H1 (cell line): ENCODE results near the gene KIF1C. TPM values are rescaled to one million over a fixed set of nuclear protein-coding genes. Genes with fewer than 3 reads are reported as not detected.
A peak's percentile ranks its signal among the peaks of the same experiment; 100 is the strongest.

ENCODE experiments used
- CTCF ChIA-PET: fragments of 300-600 bp; sonication (Branson Sonifier 250); formaldehyde crosslinking; loops from one replicate; lab custom pipeline; 2021; ENCODE audit not compliant: partially characterized antibody; lab: Charles Lee
- POLR2A ChIA-PET: fragments of 300-600 bp; sonication (Branson Sonifier 250); formaldehyde crosslinking; loops from one replicate; lab custom pipeline; 2021; ENCODE audit warnings: inconsistent platforms; ENCODE audit not compliant: partially characterized antibody; lab: Charles Lee
- DNase-seq, 2 experiments: peaks; one replicate each; pipeline versions ENCODE4 v3.0.0 to v3.0.0-alpha.2; 2010 to 2022; ENCODE audit warnings: low spot score in 2 of 2, low read depth in 1 of 2, mixed read lengths in 1 of 2
- FAIRE-seq: peaks from 2 replicates; lab custom pipeline; 2011; peaks lifted over from hg19 to GRCh38; lab: Jason Lieb, UNC
- H2AFZ ChIP-seq: 2 replicates; pipeline ENCODE4 v1.8.1; 2012; ENCODE audit warnings: low read length, inconsistent platforms
- H2AK5ac ChIP-seq: 2 replicates; pipeline ENCODE4 v1.6.1; 2013; ENCODE audit warnings: low read depth, low read length
- H2BK120ac ChIP-seq: replicated peaks from 2 replicates; pipeline ENCODE3; 2013; ENCODE audit warnings: low read depth, low read length, inconsistent platforms
- H2BK12ac ChIP-seq: 2 replicates; pipeline ENCODE4 v1.6.1; 2013; ENCODE audit warnings: low read depth, low read length
- H2BK15ac ChIP-seq: 2 replicates; pipeline ENCODE4 v1.6.1; 2013; ENCODE audit warnings: low read length
- H2BK20ac ChIP-seq: 2 replicates; pipeline ENCODE4 v1.6.1; 2013; ENCODE audit warnings: low read length
- H2BK5ac ChIP-seq: 2 replicates; pipeline ENCODE4 v1.6.1; 2013; ENCODE audit warnings: low read depth, low read length
- H3K14ac ChIP-seq: 2 replicates; pipeline ENCODE4 v1.6.1; 2013; ENCODE audit warnings: inconsistent platforms; ENCODE audit not compliant: insufficient read length
- H3K18ac ChIP-seq: 2 replicates; pipeline ENCODE4 v1.6.1; 2013; ENCODE audit warnings: low read length; ENCODE audit errors: extremely low read depth
- H3K23ac ChIP-seq: 2 replicates; pipeline ENCODE4 v1.6.1; 2013; ENCODE audit warnings: inconsistent platforms; ENCODE audit not compliant: insufficient read length
- H3K23me2 ChIP-seq: 2 replicates; pipeline ENCODE4 v1.6.1; 2013; ENCODE audit warnings: low read depth, low read length
- H3K27ac ChIP-seq: 2 replicates; pipeline ENCODE4 v1.6.1; 2011; ENCODE audit warnings: low read depth, low read length, inconsistent platforms
- H3K27me3 ChIP-seq, 4 experiments: replicated peaks in 1 of 4; 1 replicate in 1 of 4; 2 replicates in 3 of 4; pipeline versions ENCODE4 v1.6.1 to v1.8.1; 2011 to 2013; ENCODE audit warnings: low read length in 3 of 4, mild to moderate bottlenecking in 3 of 4, inconsistent platforms in 2 of 4, mixed read lengths in 2 of 4, moderate library complexity in 1 of 4; ENCODE audit not compliant: control insufficient read depth in 3 of 4, insufficient read depth in 3 of 4; ENCODE audit errors: extremely low read depth in 1 of 4
- H3K36me3 ChIP-seq, 4 experiments: 2 replicates each; pipeline versions ENCODE4 v1.6.1 to v1.8.1; 2011 to 2013; ENCODE audit warnings: mild to moderate bottlenecking in 4 of 4, low read length in 3 of 4, moderate library complexity in 2 of 4, control low read depth in 1 of 4, inconsistent platforms in 1 of 4; ENCODE audit not compliant: insufficient read depth in 4 of 4, control insufficient read depth in 2 of 4
- H3K4ac ChIP-seq: replicated peaks from 2 replicates; pipeline ENCODE3; 2013; ENCODE audit warnings: low read length, low read depth, mixed read lengths, inconsistent platforms; ENCODE audit not compliant: insufficient read length
- H3K4me1 ChIP-seq, 4 experiments: replicated peaks in 1 of 4; 1 replicate in 1 of 4; 2 replicates in 3 of 4; pipeline versions ENCODE4 v1.6.1 to v1.8.1; 2011 to 2013; ENCODE audit warnings: low read length in 3 of 4, inconsistent platforms in 2 of 4, mixed read lengths in 1 of 4; ENCODE audit not compliant: insufficient read depth in 4 of 4, control insufficient read depth in 3 of 4
- H3K4me2 ChIP-seq, 2 experiments: 2 replicates each; pipeline versions ENCODE4 v1.6.1 to v1.8.1; 2011 to 2013; ENCODE audit warnings: low read depth in 2 of 2, low read length in 2 of 2, control low read depth in 1 of 2, inconsistent platforms in 1 of 2, mild to moderate bottlenecking in 1 of 2; ENCODE audit not compliant: insufficient read depth in 1 of 2
- H3K4me3 ChIP-seq, 4 experiments: fragments of 200-600, 300-600 bp in 1 of 4; sonication (generic), shearing (Covaris generic), sonication (Bioruptor Twin) in 1 of 4; 2 replicates each; pipeline versions ENCODE4 v1.5.1 to v1.8.1; 2011 to 2016; ENCODE audit warnings: low read length in 4 of 4, low read depth in 3 of 4, control low read depth in 2 of 4, inconsistent platforms in 2 of 4, mild to moderate bottlenecking in 2 of 4, mixed read lengths in 1 of 4, moderate library complexity in 1 of 4; ENCODE audit not compliant: insufficient read depth in 2 of 4; ENCODE audit errors: extremely low read depth in 1 of 4
- H3K56ac ChIP-seq: replicated peaks from 2 replicates; pipeline ENCODE3; 2013; ENCODE audit warnings: low read depth, mild to moderate bottlenecking, mixed read lengths, low read length, inconsistent platforms; ENCODE audit not compliant: insufficient read length
- H3K79me1 ChIP-seq: 2 replicates; pipeline ENCODE4 v1.6.1; 2013; ENCODE audit warnings: low read depth, low read length, control low read depth
- H3K79me2 ChIP-seq, 2 experiments: 2 replicates each; pipeline versions ENCODE4 v1.6.1 to v1.8.1; 2012 to 2013; ENCODE audit warnings: low read length in 2 of 2, mild to moderate bottlenecking in 2 of 2, inconsistent platforms in 1 of 2; ENCODE audit not compliant: insufficient read depth in 2 of 2, control insufficient read depth in 1 of 2
- H3K9ac ChIP-seq, 4 experiments: replicated peaks in 1 of 4; 1 replicate in 1 of 4; 2 replicates in 3 of 4; pipeline versions ENCODE4 v1.6.1 to v1.8.1; 2011 to 2013; ENCODE audit warnings: low read depth in 3 of 4, low read length in 3 of 4, control low read depth in 2 of 4, mild to moderate bottlenecking in 2 of 4, moderate library complexity in 2 of 4, inconsistent platforms in 1 of 4; ENCODE audit errors: extremely low read depth in 1 of 4
- H3K9me3 ChIP-seq, 2 experiments: 2 replicates each; pipeline versions ENCODE4 v1.6.1 to v1.8.1; 2012 to 2013; ENCODE audit warnings: mild to moderate bottlenecking in 2 of 2, moderate library complexity in 2 of 2, control low read depth in 1 of 2, inconsistent platforms in 1 of 2, low read depth in 1 of 2, low read length in 1 of 2, mixed read lengths in 1 of 2; ENCODE audit not compliant: insufficient read depth in 2 of 2
- H4K20me1 ChIP-seq, 2 experiments: replicated peaks in 1 of 2; 2 replicates each; pipeline versions ENCODE3 to v1.8.1; 2011 to 2013; ENCODE audit warnings: inconsistent platforms in 2 of 2, low read length in 2 of 2, mild to moderate bottlenecking in 1 of 2; ENCODE audit not compliant: insufficient read depth in 2 of 2, control insufficient read depth in 1 of 2
- H4K5ac ChIP-seq: 2 replicates; pipeline ENCODE4 v1.6.1; 2013; ENCODE audit warnings: low read length, low read depth, mixed read lengths, inconsistent platforms; ENCODE audit not compliant: insufficient read length
- H4K8ac ChIP-seq: 2 replicates; pipeline ENCODE4 v1.8.0; 2013; ENCODE audit warnings: mild to moderate bottlenecking, moderate library complexity, low read length, inconsistent platforms; ENCODE audit not compliant: insufficient read depth; ENCODE audit errors: extremely low read depth
- H4K91ac ChIP-seq: replicated peaks from 2 replicates; pipeline ENCODE3; 2013; ENCODE audit warnings: low read length, mixed read lengths, inconsistent platforms; ENCODE audit not compliant: insufficient read length
- ATF3 ChIP-seq: IDR thresholded peaks from 2 replicates; pipeline ENCODE4 v1.6.1; 2011; ENCODE audit warnings: low read depth, mild to moderate bottlenecking, low read length; ENCODE audit not compliant: insufficient read depth
- CBX5 ChIP-seq: fragments of 300-800, 300-1000 bp; sonication (generic); IDR thresholded peaks from 2 replicates; pipeline ENCODE4 v1.7.1; 2016; ENCODE audit warnings: antibody characterized with exemption, low read length, low read depth
- CHD1 ChIP-seq: IDR thresholded peaks from 2 replicates; pipeline ENCODE4 v1.6.1; 2012; ENCODE audit warnings: low read depth, low read length, improper control_type of control experiment
- CHD2 ChIP-seq: IDR thresholded peaks from 2 replicates; pipeline ENCODE4 v1.6.1; 2012; ENCODE audit warnings: low read length, improper control_type of control experiment
- FOSL1 ChIP-seq: IDR thresholded peaks from 2 replicates; pipeline ENCODE4 v1.6.1; 2011; ENCODE audit warnings: mild to moderate bottlenecking, low read depth, low read length, moderate library complexity; ENCODE audit not compliant: insufficient read depth
- GTF2F1 ChIP-seq: IDR thresholded peaks from 2 replicates; pipeline ENCODE4 v1.6.1; 2012; ENCODE audit warnings: low read depth, low read length, improper control_type of control experiment, borderline replicate concordance
- JUND ChIP-seq: IDR thresholded peaks from 2 replicates; pipeline ENCODE4 v1.6.1; 2011; ENCODE audit warnings: mild to moderate bottlenecking, improper control_type of control experiment, low read length
- POLR2A ChIP-seq, 2 experiments: IDR thresholded peaks; 1 replicate in 1 of 2; 2 replicates in 1 of 2; pipeline ENCODE4 v1.6.1; 2011; ENCODE audit warnings: low read depth in 2 of 2, low read length in 2 of 2, mild to moderate bottlenecking in 2 of 2; ENCODE audit errors: control extremely low read depth in 1 of 2
- POLR2AphosphoS5 ChIP-seq: IDR thresholded peaks from 2 replicates; pipeline ENCODE4 v1.6.1; 2011; ENCODE audit warnings: low read depth, low read length
- RXRA ChIP-seq: IDR thresholded peaks from 2 replicates; pipeline ENCODE4 v1.6.1; 2011; ENCODE audit warnings: low read depth, mild to moderate bottlenecking, low read length, moderate library complexity; ENCODE audit not compliant: insufficient read depth
- SP4 ChIP-seq: IDR thresholded peaks from 2 replicates; pipeline ENCODE4 v1.6.1; 2012; ENCODE audit warnings: low read length, inconsistent platforms
- TAF7 ChIP-seq: optimal IDR thresholded peaks from 2 replicates; pipeline ENCODE3; 2011; ENCODE audit warnings: low read depth, mild to moderate bottlenecking, inconsistent platforms, low read length, moderate library complexity, borderline replicate concordance
- TBP ChIP-seq: IDR thresholded peaks from 2 replicates; pipeline ENCODE4 v1.6.1; 2011; ENCODE audit warnings: low read depth, low read length, improper control_type of control experiment
- TCF12 ChIP-seq: IDR thresholded peaks from 2 replicates; pipeline ENCODE4 v1.6.1; 2011; ENCODE audit warnings: low read depth, mild to moderate bottlenecking, low read length
- ZNF274 ChIP-seq: IDR thresholded peaks from 2 replicates; pipeline ENCODE4 v1.7.0; 2012; ENCODE audit warnings: low read length, borderline replicate concordance; ENCODE audit errors: extremely low read depth
- WGBS, 2 experiments: shearing (Covaris generic) in 1 of 2; methylation state at CpG; one replicate each; pipeline versions ENCODE4 v1.1.6 to v1.1.7; 2013 to 2015; ENCODE audit warnings: low lambda C conversion rate in 2 of 2, mixed read lengths in 2 of 2, inconsistent platforms in 1 of 2, low coverage in 1 of 2, missing lambda C conversion rate in 1 of 2; ENCODE audit not compliant: insufficient replicate concordance in 2 of 2, insufficient coverage in 1 of 2, insufficient read length in 1 of 2; ENCODE audit errors: extremely low coverage in 1 of 2, missing lambda C conversion rate in 1 of 2; 5-methylcytosine and 5-hydroxymethylcytosine counted together
- polyA plus RNA-seq, 7 experiments: library from polyadenylated mRNA; depleted of rRNA in 3 of 7; stranded (reverse) in 5 of 7; unstranded in 2 of 7; fragments of >200 nt in 5 of 7; fragments of 200-250 nt in 2 of 7; gene quantifications; 1 replicate in 5 of 7; 2 replicates in 1 of 7; 4 replicates in 1 of 7; pipeline versions ENCODE4 v1.2.1 to v1.2.3, GENCODE V29; 2011 to 2013; ENCODE audit warnings: missing spikeins in 2 of 7, mixed read lengths in 2 of 7
- total RNA-seq: library from RNA; stranded (reverse); fragmentation: NEBNext Ultra II Directional; extraction: Animal tissue kit (Norgen Biotek cat#: 25700); gene quantifications from 2 replicates; pipeline ENCODE4 v1.2.1, GENCODE V29; 2021

KIF1C gene
- total and polyA plus RNA-seq, 2 of the 8 experiments (the other 6 are each of a cell fraction or from before 2014, with no cell fraction given) = 14.3 to 114 TPM

- H3K4me1 ChIP-seq = no peaks in the 10 kb centered on the region; a peak in 1 of 7 replicates
- H2AFZ ChIP-seq = no peak overlapping the region
- no peak overlapping the region for H2AK5ac ChIP-seq
- H3K27me3 ChIP-seq = peaks cover 0 to 14% (median 1%) of the 10 kb centered on the region in 4 experiments; a peak in 5 of 7 replicates
- peak overlapping the region in 1 of 2 experiments; percentile 62; a peak in 1 of 4 replicates for H3K4me2 ChIP-seq
- ChIA-PET CTCF (interaction anchor here (0.6 to 11.5 kb wide), 13 partner anchors 8 to 228 kb away, joined by 3 to 102 read pairs (median 4); partner anchors contain the start of gene ENO3), POLR2A (interaction anchor here (0.8 to 2.0 kb wide), 7 partner anchors 9 to 114 kb away, joined by 3 to 7 read pairs (median 3); no protein-coding TSS in a partner anchor)
- no peak overlapping the region for H3K9ac ChIP-seq
- peaks cover 4% of the 10 kb centered on the region; the same call in 1 of the 2 replicates for H3K23me2 ChIP-seq
- no peak overlapping the region for H4K91ac ChIP-seq
- no peaks in the 10 kb centered on the region for H3K79me2 ChIP-seq
- H2BK15ac ChIP-seq = no peak overlapping the region
- no peak overlapping the region for H4K8ac ChIP-seq
- H4K5ac ChIP-seq = no peak overlapping the region
- no peak overlapping the region for H3K56ac ChIP-seq
- no peaks in the 10 kb centered on the region for H3K79me1 ChIP-seq
- H3K36me3 ChIP-seq = no peaks in the 10 kb centered on the region
- no peak overlapping the region for H2BK12ac ChIP-seq
- no peaks in the 10 kb centered on the region for H3K9me3 ChIP-seq
- no peak overlapping the region for H3K18ac ChIP-seq
- DNase-seq = no peak
- no peak overlapping the region for H2BK20ac ChIP-seq
- H3K4me3 ChIP-seq = no peak overlapping the region
- no peaks in the 10 kb centered on the region for H4K20me1 ChIP-seq
- H2BK120ac ChIP-seq = no peak overlapping the region
- no peak overlapping the region for H3K4ac ChIP-seq
- H3K27ac ChIP-seq = no peak overlapping the region
- no peak overlapping the region for H3K23ac ChIP-seq
- no peak overlapping the region for H2BK5ac ChIP-seq
- no peak for FAIRE-seq
- WGBS, 2 experiments = 94% methylated on average over 6 of the region's 14 CpGs; no CpG with 5 or more reads in 1 of the 2 experiments
- no peak overlapping the region for H3K14ac ChIP-seq
- TF ChIP-seq ATF3 (no peak), RXRA (no peak), TCF12 (no peak), TBP (no peak), POLR2A (IDR thresholded peaks at IDR 0.05; ENCODE audit: control extremely low read depth in 1 of 2, low read depth in 2 of 2, low read length in 2 of 2) (no peak), GTF2F1 (no peak), POLR2AphosphoS5 (no peak), CHD2 (no peak), ZNF274 (no peak), CHD1 (no peak), TAF7 (no peak), CBX5 (no peak), FOSL1 (no peak), JUND (no peak), SP4 (no peak)
Measured at GRCh38 chr17:5034651-5035050, 36.9 kb downstream of the KIF1C start.
